H9 (cell line): ENCODE data around the gene WDR81. TPM values are rescaled to one million over a fixed set of nuclear protein-coding genes. Genes with fewer than 3 reads are reported as not detected.

Source experiments
- DNase-seq: peaks from one replicate; pipeline ENCODE4 v3.0.0-alpha.2; 2017
- H2AFZ ChIP-seq: one replicate; pipeline ENCODE4 v1.6.1; 2013; ENCODE audit warnings: mild to moderate bottlenecking, low read length, control low read depth, moderate library complexity
- H2AK5ac ChIP-seq: 2 replicates; pipeline ENCODE4 v1.6.1; 2013; ENCODE audit warnings: low read length, control low read depth, mixed read lengths; ENCODE audit not compliant: insufficient read length
- H2BK120ac ChIP-seq: one replicate; pipeline ENCODE4 v1.6.1; 2013; ENCODE audit warnings: low read depth, mild to moderate bottlenecking, low read length, control low read depth, inconsistent platforms; ENCODE audit not compliant: poor library complexity, severe bottlenecking
- H2BK12ac ChIP-seq: 2 replicates; pipeline ENCODE4 v1.6.1; 2013; ENCODE audit warnings: low read length, control low read depth, mixed read lengths, low read depth; ENCODE audit not compliant: insufficient read length
- H2BK15ac ChIP-seq: 2 replicates; pipeline ENCODE4 v1.6.1; 2013; ENCODE audit warnings: low read depth, low read length, control low read depth
- H2BK20ac ChIP-seq: one replicate; pipeline ENCODE4 v1.6.1; 2013; ENCODE audit warnings: low read depth, mild to moderate bottlenecking, low read length, control low read depth, inconsistent platforms; ENCODE audit not compliant: poor library complexity, severe bottlenecking
- H2BK5ac ChIP-seq: 2 replicates; pipeline ENCODE4 v1.6.1; 2013; ENCODE audit warnings: low read length, control low read depth, mixed read lengths; ENCODE audit not compliant: insufficient read length
- H3K14ac ChIP-seq: 2 replicates; pipeline ENCODE4 v1.6.1; 2013; ENCODE audit warnings: low read length, control low read depth; ENCODE audit not compliant: insufficient read depth
- H3K18ac ChIP-seq: 2 replicates; pipeline ENCODE4 v1.6.1; 2013; ENCODE audit warnings: low read depth, mild to moderate bottlenecking, mixed read lengths, low read length, control low read depth; ENCODE audit not compliant: insufficient read length
- H3K23ac ChIP-seq: 2 replicates; pipeline ENCODE4 v1.6.1; 2013; ENCODE audit warnings: low read length, control low read depth, mixed read lengths, low read depth; ENCODE audit not compliant: insufficient read length
- H3K23me2 ChIP-seq: 2 replicates; pipeline ENCODE4 v1.6.1; 2013; ENCODE audit warnings: low read depth, mild to moderate bottlenecking, mixed read lengths, low read length, control low read depth; ENCODE audit not compliant: insufficient read length, poor library complexity, severe bottlenecking
- H3K27ac ChIP-seq: 2 replicates; pipeline ENCODE4 v1.5.1; 2013; ENCODE audit warnings: low read length, control low read depth, mixed read lengths, low read depth; ENCODE audit not compliant: insufficient read length
- H3K27me3 ChIP-seq: 2 replicates; pipeline ENCODE4 v1.6.1; 2013; ENCODE audit warnings: low read length, control low read depth, inconsistent platforms; ENCODE audit not compliant: insufficient read depth
- H3K4ac ChIP-seq: 2 replicates; pipeline ENCODE4 v1.6.1; 2013; ENCODE audit warnings: low read depth, mild to moderate bottlenecking, control low read depth, inconsistent platforms, low read length, moderate library complexity
- H3K4me1 ChIP-seq: 2 replicates; pipeline ENCODE4 v1.6.1; 2013; ENCODE audit warnings: low read length, control low read depth, inconsistent platforms; ENCODE audit not compliant: insufficient read depth
- H3K4me2 ChIP-seq: 2 replicates; pipeline ENCODE4 v1.6.1; 2013; ENCODE audit warnings: low read length, control low read depth, mixed read lengths; ENCODE audit not compliant: insufficient read length, insufficient read depth
- H3K56ac ChIP-seq: 2 replicates; pipeline ENCODE4 v1.6.1; 2013; ENCODE audit warnings: low read depth, mild to moderate bottlenecking, mixed read lengths, low read length, control low read depth; ENCODE audit not compliant: insufficient read length
- H3K79me1 ChIP-seq: 2 replicates; pipeline ENCODE4 v1.6.1; 2013; ENCODE audit warnings: low read depth, mild to moderate bottlenecking, moderate library complexity, low read length, control low read depth, inconsistent platforms; ENCODE audit not compliant: insufficient read depth, poor library complexity, severe bottlenecking
- H3K79me2 ChIP-seq: 2 replicates; pipeline ENCODE4 v1.6.1; 2013; ENCODE audit warnings: low read length, control low read depth, inconsistent platforms; ENCODE audit not compliant: insufficient read depth
- H3K9ac ChIP-seq: 2 replicates; pipeline ENCODE4 v1.6.1; 2013; ENCODE audit warnings: low read length, control low read depth, mixed read lengths; ENCODE audit not compliant: insufficient read length; ENCODE audit errors: extremely low read depth
- H3K9me3 ChIP-seq: one replicate; pipeline ENCODE4 v1.6.1; 2013; ENCODE audit warnings: low read depth, low read length, inconsistent platforms; ENCODE audit not compliant: control insufficient read depth
- H3T11ph ChIP-seq: one replicate; pipeline ENCODE4 v1.6.1; 2013; ENCODE audit warnings: mild to moderate bottlenecking, low read length, control low read depth, inconsistent platforms
- H4K20me1 ChIP-seq: one replicate; pipeline ENCODE4 v1.6.1; 2013; ENCODE audit not compliant: control insufficient read depth, insufficient read length, insufficient read depth
- H4K5ac ChIP-seq: 2 replicates; pipeline ENCODE4 v1.6.1; 2013; ENCODE audit warnings: low read depth, mild to moderate bottlenecking, mixed read lengths, low read length, control low read depth; ENCODE audit not compliant: insufficient read length
- H4K8ac ChIP-seq: replicated peaks from 2 replicates; pipeline ENCODE4 v1.6.1; 2013; ENCODE audit warnings: low read length, control low read depth, mixed read lengths, low read depth; ENCODE audit not compliant: insufficient read length
- H4K91ac ChIP-seq: 2 replicates; pipeline ENCODE4 v1.6.1; 2013; ENCODE audit warnings: low read depth, mild to moderate bottlenecking, moderate library complexity, mixed read lengths, low read length, control low read depth; ENCODE audit not compliant: insufficient read length
- H3K27ac Mint-ChIP-seq, 3 experiments: 2 replicates in 2 of 3; 3 replicates in 1 of 3; pipeline ENCODE4 v1.8.0; 2020 to 2021; ENCODE audit warnings: mixed read lengths in 3 of 3, mild to moderate bottlenecking in 1 of 3, moderate library complexity in 1 of 3
- H3K27me3 Mint-ChIP-seq: 2 replicates; pipeline ENCODE4 v1.8.0; 2021; ENCODE audit warnings: low read depth, mild to moderate bottlenecking, moderate library complexity, mixed read lengths
- H3K36me3 Mint-ChIP-seq, 3 experiments: 2 replicates in 2 of 3; 3 replicates in 1 of 3; pipeline ENCODE4 v1.8.0; 2020 to 2021; ENCODE audit warnings: low read depth in 3 of 3, mixed read lengths in 3 of 3; ENCODE audit not compliant: insufficient read depth in 1 of 3
- H3K4me1 Mint-ChIP-seq, 2 experiments: 2 replicates each; pipeline ENCODE4 v1.8.0; 2020; ENCODE audit warnings: mixed read lengths in 2 of 2
- H3K4me3 Mint-ChIP-seq, 2 experiments: 2 replicates in 1 of 2; 3 replicates in 1 of 2; pipeline ENCODE4 v1.8.0; 2020 to 2021; ENCODE audit warnings: mild to moderate bottlenecking in 2 of 2, mixed read lengths in 2 of 2, moderate library complexity in 1 of 2
- H3K9me3 Mint-ChIP-seq, 2 experiments: 2 replicates in 1 of 2; 3 replicates in 1 of 2; pipeline ENCODE4 v1.8.0; 2020; ENCODE audit warnings: mild to moderate bottlenecking in 2 of 2, mixed read lengths in 2 of 2, moderate library complexity in 1 of 2
- CTCF ChIP-seq: fragments of 200-600 bp; sonication (generic); conservative IDR thresholded peaks from 3 replicates; pipeline ENCODE4 v1.8.0; 2021; ENCODE audit warnings: antibody characterized with exemption, mild to moderate bottlenecking
- WGBS: extraction: QIAGEN DNeasy Blood & Tissue Kit; methylation state at CpG from one replicate; pipeline ENCODE4 v1.1.7; 2013; ENCODE audit warnings: missing lambda C conversion rate, low lambda C conversion rate, mixed read lengths; ENCODE audit not compliant: insufficient read length; ENCODE audit errors: extremely low coverage; 5-methylcytosine and 5-hydroxymethylcytosine counted together
- total RNA-seq: library from RNA; stranded (reverse); gene quantifications from 2 replicates; pipeline ENCODE4 v1.2.1, GENCODE V29; 2021

Gene WDR81
- total RNA-seq, 1 experiment from 2014 or later, result 20.2 TPM

GRCh38 chr17:1783834-1784611, 59.5 kb downstream of the WDR81 start:
- Mint-ChIP-seq H3K9me3 (no peaks in the 10 kb centered on the region), H3K4me1 (no peaks in the 10 kb centered on the region), H3K27ac (peak overlapping the region; percentile 2 to 82 (median 31); a peak in 1 of 7 replicates), H3K36me3 (peaks cover 29 to 78% (median 68%) of the 10 kb centered on the region in 3 experiments; a peak in 6 of 7 replicates), H3K27me3 (no peaks in the 10 kb centered on the region), H3K4me3 (no peak overlapping the region)
- no peak overlapping the region for H2AFZ ChIP-seq
- H2BK20ac ChIP-seq, result no peak overlapping the region
- H4K91ac ChIP-seq, result no peak overlapping the region
- H3K4me2 ChIP-seq, result no peak overlapping the region
- no peak overlapping the region for H2BK12ac ChIP-seq
- DNase-seq, result no peak
- H3K27me3 ChIP-seq, result no peaks in the 10 kb centered on the region
- no peaks in the 10 kb centered on the region for H4K20me1 ChIP-seq
- H2BK5ac ChIP-seq, result no peak overlapping the region
- H3K18ac ChIP-seq, result no peak overlapping the region
- no peak overlapping the region for H3K23ac ChIP-seq
- H3K4ac ChIP-seq, result no peak overlapping the region
- no peaks in the 10 kb centered on the region for H3K23me2 ChIP-seq
- no peak overlapping the region for H2BK120ac ChIP-seq
- no peak overlapping the region for H3K9ac ChIP-seq
- no peak overlapping the region for H3K14ac ChIP-seq
- no peak overlapping the region for H3T11ph ChIP-seq
- H2AK5ac ChIP-seq, result no peak overlapping the region
- H2BK15ac ChIP-seq, result no peak overlapping the region
- H3K79me1 ChIP-seq, result no peaks in the 10 kb centered on the region
- no CpG with 5 or more reads among the region's 16 CpGs for WGBS
- no peaks in the 10 kb centered on the region for H3K4me1 ChIP-seq
- no peaks in the 10 kb centered on the region for H3K9me3 ChIP-seq
- H4K5ac ChIP-seq, result no peak overlapping the region
- no peak overlapping the region for H3K56ac ChIP-seq
- no peak overlapping the region for H4K8ac ChIP-seq
- no peak overlapping the region for H3K27ac ChIP-seq
- H3K79me2 ChIP-seq, result no peaks in the 10 kb centered on the region
- peak; percentile 74 for TF ChIP-seq CTCF
